HepG2 (cell line): ENCODE results near the gene TMEM97. TPM values are rescaled to one million over a fixed set of nuclear protein-coding genes. Genes with fewer than 3 reads are reported as not detected.

Experiments
- CCDC6 ChIP-seq: sonication (generic); formaldehyde crosslinking; IDR thresholded peaks from 2 replicates; pipeline ENCODE4 v1.8.1; 2022; ENCODE audit warnings: mild to moderate bottlenecking, missing genetic modification reagents, moderate library complexity
- CENPBD1 ChIP-seq: sonication (generic); formaldehyde crosslinking; IDR thresholded peaks from 2 replicates; pipeline ENCODE4 v1.8.0; 2022; ENCODE audit warnings: missing genetic modification reagents, low read depth, mild to moderate bottlenecking, borderline replicate concordance
- ELF3 ChIP-seq: IDR thresholded peaks from 2 replicates; pipeline ENCODE4 v1.6.1; 2016; ENCODE audit warnings: missing genetic modification reagents, missing compliant biosample characterization
- FIP1L1 ChIP-seq: fragments of 200-400 bp; formaldehyde crosslinking; IDR thresholded peaks from 2 replicates; pipeline ENCODE4 v1.6.1; 2018; ENCODE audit warnings: low read depth, mild to moderate bottlenecking, low read length, moderate library complexity, borderline replicate concordance; ENCODE audit not compliant: insufficient read depth
- FOXJ3 ChIP-seq: sonication (generic); formaldehyde crosslinking; IDR thresholded peaks from 2 replicates; pipeline ENCODE4 v1.4.0; 2020; ENCODE audit warnings: missing genetic modification reagents, mild to moderate bottlenecking, borderline replicate concordance
- GATA4 ChIP-seq: sonication (generic); IDR thresholded peaks from 2 replicates; pipeline ENCODE4 v1.6.1; 2016; ENCODE audit warnings: antibody characterized with exemption, low read depth, borderline replicate concordance
- HIVEP1 ChIP-seq: sonication (generic); formaldehyde crosslinking; IDR thresholded peaks from 2 replicates; pipeline ENCODE4 v1.4.0; 2020; ENCODE audit warnings: mild to moderate bottlenecking, missing genetic modification reagents
- MLX ChIP-seq: IDR thresholded peaks from 2 replicates; pipeline ENCODE4 v1.6.1; 2016
- MZF1 ChIP-seq: sonication (generic); formaldehyde crosslinking; IDR thresholded peaks from 2 replicates; pipeline ENCODE4 v1.8.1; 2023; ENCODE audit warnings: mild to moderate bottlenecking, missing genetic modification reagents, borderline replicate concordance
- NFE2 ChIP-seq: sonication (generic); formaldehyde crosslinking; IDR thresholded peaks from 2 replicates; pipeline ENCODE4 v1.4.0; 2020; ENCODE audit warnings: missing genetic modification reagents
- PBX2 ChIP-seq: IDR thresholded peaks from 2 replicates; pipeline ENCODE4 v1.6.1; 2016; ENCODE audit warnings: control low read depth
- PHB2 ChIP-seq: fragments of 450-650 bp; IDR thresholded peaks from 2 replicates; pipeline ENCODE4 v1.6.1; 2018; ENCODE audit not compliant: partially characterized antibody
- POGZ ChIP-seq: sonication (generic); formaldehyde crosslinking; IDR thresholded peaks from 2 replicates; pipeline ENCODE4 v1.4.0; 2020; ENCODE audit warnings: mild to moderate bottlenecking, missing genetic modification reagents
- SAP130 ChIP-seq: IDR thresholded peaks from 2 replicates; pipeline ENCODE4 v1.6.1; 2016; ENCODE audit warnings: low read depth
- SMARCC2 ChIP-seq: fragments of 450-650 bp; IDR thresholded peaks from 2 replicates; pipeline ENCODE4 v1.6.1; 2017; ENCODE audit warnings: antibody characterized with exemption, mild to moderate bottlenecking
- SMARCE1 ChIP-seq: fragments of 450-650 bp; IDR thresholded peaks from 2 replicates; pipeline ENCODE4 v1.6.1; 2017; ENCODE audit warnings: borderline replicate concordance
- TBX3 ChIP-seq: fragments of 450-650 bp; IDR thresholded peaks from 2 replicates; pipeline ENCODE4 v1.6.1; 2017; ENCODE audit warnings: antibody characterized with exemption, mild to moderate bottlenecking, inconsistent platforms, borderline replicate concordance
- ZBTB26 ChIP-seq: IDR thresholded peaks from 2 replicates; pipeline ENCODE4 v1.6.1; 2016; ENCODE audit warnings: missing compliant biosample characterization, missing genetic modification reagents, borderline replicate concordance
- ZGPAT ChIP-seq: IDR thresholded peaks from 2 replicates; pipeline ENCODE4 v1.6.1; 2016; ENCODE audit warnings: mild to moderate bottlenecking
- ZNF235 ChIP-seq: sonication (generic); formaldehyde crosslinking; IDR thresholded peaks from 2 replicates; pipeline ENCODE4 v1.8.1; 2023; ENCODE audit warnings: mild to moderate bottlenecking, missing genetic modification reagents, borderline replicate concordance
- ZNF275 ChIP-seq: sonication (generic); formaldehyde crosslinking; IDR thresholded peaks from 2 replicates; pipeline ENCODE4 v1.8.0; 2022; ENCODE audit warnings: missing genetic modification reagents, mild to moderate bottlenecking, inconsistent platforms, borderline replicate concordance
- ZNF333 ChIP-seq: sonication (generic); formaldehyde crosslinking; IDR thresholded peaks from 2 replicates; pipeline ENCODE4 v1.4.0; 2020; ENCODE audit warnings: mild to moderate bottlenecking, missing genetic modification reagents, borderline replicate concordance
- ZNF33A ChIP-seq: sonication (generic); formaldehyde crosslinking; IDR thresholded peaks from 2 replicates; pipeline ENCODE4 v1.5.1; 2020; ENCODE audit warnings: missing genetic modification reagents, mild to moderate bottlenecking, moderate library complexity, borderline replicate concordance
- ZNF33B ChIP-seq: sonication (generic); formaldehyde crosslinking; IDR thresholded peaks from 2 replicates; pipeline ENCODE4 v1.5.1; 2020; ENCODE audit warnings: mild to moderate bottlenecking, missing genetic modification reagents
- polyA plus RNA-seq, 8 experiments: library from polyadenylated mRNA; depleted of rRNA in 3 of 8; stranded (reverse) in 7 of 8; unstranded in 1 of 8; fragments of >200 nt; fragmentation: Illumina TruSeq in 4 of 8; extraction: Trizol in 4 of 8; gene quantifications; 2 replicates each; pipeline versions ENCODE4 v1.2.1 to v1.2.3, GENCODE V29; 2011 to 2016; ENCODE audit warnings: low read depth in 4 of 8, missing spikeins in 1 of 8, mixed read lengths in 1 of 8; ENCODE audit not compliant: insufficient read depth in 1 of 8
- total RNA-seq, 5 experiments: library from RNA; depleted of rRNA; stranded (reverse); fragments of >200 nt; fragmentation: Illumina TruSeq; extraction: Trizol; gene quantifications; 2 replicates each; pipeline ENCODE4 v1.2.3, GENCODE V29; 2016; ENCODE audit warnings: low read depth in 1 of 5

The TMEM97 gene
- total and polyA plus RNA-seq, 2 of the 13 experiments (the other 11 are each of a cell fraction or from before 2014, with no cell fraction given) = 69.6 to 137 TPM

GRCh38 chr17:28368306-28368831 is 49.4 kb downstream of the TMEM97 start (continued):
- TF ChIP-seq FIP1L1 (no peak), ZGPAT (CRISPR knock-in tag) (peak; percentile 70), CCDC6 (0 out of 2 replicates have a peak, but pooled peaks have one; percentile 32), TBX3 (peak; percentile 56; the same call in 1 of the 2 replicates), FOXJ3 (peak; percentile 66; the same call in 1 of the 2 replicates), CENPBD1 (no peak), ZBTB26 (CRISPR knock-in tag) (no peak), ZNF33A (CRISPR knock-in tag) (no peak), SAP130 (CRISPR knock-in tag) (peak; percentile 86), ZNF235 (CRISPR knock-in tag) (no peak), PBX2 (CRISPR knock-in tag) (peak; percentile 52; the same call in 1 of the 2 replicates), POGZ (CRISPR knock-in tag) (peak; percentile 91), MLX (CRISPR knock-in tag) (peak; percentile 82), PHB2 (no peak), SMARCE1 (no peak), HIVEP1 (peak; percentile 65; the same call in 1 of the 2 replicates), ZNF33B (CRISPR knock-in tag) (no peak), ELF3 (CRISPR knock-in tag) (peak; percentile 66), SMARCC2 (no peak), ZNF275 (no peak), MZF1 (CRISPR knock-in tag) (no peak), ZNF333 (peak; percentile 80), GATA4 (peak; percentile 88), NFE2 (CRISPR knock-in tag) (no peak)
